ENCODE results near the gene EEIG2. TPM values are rescaled to one million over a fixed set of nuclear protein-coding genes. Genes with fewer than 3 reads are reported as not detected.
"Not testable (repeated sequence)": the region's sequence is repeated elsewhere in the genome, so short reads cannot be mapped to it uniquely, and the experiment has no call there.

Gene EEIG2
- total RNA-seq = 4.5 and 5.9 TPM in 2 replicates
- 2.5 TPM for polyA plus RNA-seq (2012)

DNA sequence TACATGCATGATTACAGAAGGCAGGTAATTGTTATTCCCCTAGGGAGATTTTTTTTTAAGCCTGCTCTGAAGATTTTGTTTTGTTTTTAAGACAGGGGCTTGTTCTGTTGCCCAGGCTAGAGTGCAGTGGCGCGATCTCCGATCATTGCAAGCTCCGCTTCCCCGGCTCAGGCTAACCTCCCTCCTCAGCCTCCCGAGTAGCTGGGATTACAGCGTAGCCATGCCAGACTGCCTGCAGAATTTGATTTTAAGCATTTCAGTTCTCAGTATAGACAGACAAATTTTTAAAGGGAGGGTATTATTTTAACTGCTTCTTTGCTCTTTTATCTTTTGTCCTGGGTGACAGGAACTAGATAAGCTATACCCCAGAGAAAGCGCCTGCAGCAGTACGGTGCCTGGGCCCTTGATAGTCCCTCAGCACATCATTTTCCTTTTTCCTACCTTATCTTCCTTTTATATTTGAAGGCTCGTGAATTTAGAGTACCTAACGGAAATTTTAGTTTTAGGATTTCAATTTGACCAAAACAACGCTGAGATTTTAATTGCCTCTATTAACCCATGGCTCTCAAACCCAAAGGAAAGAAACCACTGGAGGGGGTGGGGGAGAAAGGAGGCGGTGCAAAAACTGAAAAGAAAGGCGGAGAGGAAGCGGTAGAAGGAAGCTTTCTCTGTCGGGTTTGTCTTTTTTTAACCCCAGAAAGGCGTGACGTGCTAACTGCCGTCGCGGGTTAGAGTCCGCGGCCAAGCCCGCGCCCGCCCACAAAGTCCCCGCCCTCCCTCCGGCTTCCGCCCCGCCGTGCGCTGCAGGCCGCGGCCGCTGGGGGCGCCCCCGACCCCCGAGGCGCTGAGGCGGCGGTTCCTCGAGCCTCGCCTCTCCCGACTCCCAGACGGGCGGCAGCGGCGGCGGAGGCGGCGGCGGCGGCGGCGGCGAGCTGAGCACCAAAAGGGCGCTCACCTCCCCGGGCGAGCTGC is at the start of gene EEIG2:
Gene EEIG2, plus strand, starts transcription at position 886 of the 972 bp plus-strand sequence. CDS start 329 bp downstream, outside the sequence.
- DNase-seq (ENCODE audit: low read depth) = peak; percentile 84

GRCh38 chr1:108511764-108512163 is 48.1 kb upstream of the EEIG2 start:
- DNase-seq (ENCODE audit: low read depth) = no peak

GRCh38 chr1:108512239-108513043 is 47.5 kb upstream of the EEIG2 start:
- DNase-seq (ENCODE audit: low read depth) = peak; percentile 61

DNA sequence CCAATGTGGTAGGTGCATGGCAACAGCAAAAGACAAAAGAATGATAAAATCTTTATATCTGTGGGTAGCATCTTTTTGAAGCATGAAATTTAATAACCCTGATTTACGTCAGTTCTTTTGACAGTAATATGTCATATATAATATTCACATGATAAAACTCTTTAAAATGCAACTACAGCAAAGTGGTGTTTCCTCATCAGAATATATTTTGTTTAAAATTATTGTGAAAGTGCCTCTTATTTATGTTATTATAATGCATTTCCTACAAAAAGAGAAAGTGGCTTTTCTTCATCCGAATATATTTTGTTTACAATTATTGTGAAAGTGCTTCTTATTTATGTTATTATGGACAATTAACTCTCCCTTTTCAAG is 46.9 kb upstream of the EEIG2 start:
- DNase-seq (ENCODE audit: low read depth) = no peak

DNA sequence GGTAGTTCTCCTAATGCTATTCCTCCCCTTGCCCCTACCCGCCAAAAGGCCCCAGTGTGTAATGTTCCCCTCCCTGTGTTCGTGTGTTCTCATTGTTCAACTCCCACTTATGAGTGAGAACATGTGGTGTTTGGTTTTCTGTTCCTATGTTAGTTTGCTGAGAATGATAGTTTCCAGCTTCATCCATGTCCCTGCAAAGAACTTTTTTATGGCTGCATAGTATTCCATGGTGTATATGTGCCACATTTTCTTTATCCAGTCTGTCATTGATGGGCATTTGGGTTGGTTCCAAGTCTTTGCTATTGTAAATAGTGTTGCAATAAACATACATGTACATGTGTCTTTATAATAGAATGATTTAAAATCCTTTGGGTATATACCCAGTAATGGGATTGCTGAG is 46.0 kb upstream of the EEIG2 start:
- DNase-seq (ENCODE audit: low read depth) = not testable (repeated sequence)

DNA sequence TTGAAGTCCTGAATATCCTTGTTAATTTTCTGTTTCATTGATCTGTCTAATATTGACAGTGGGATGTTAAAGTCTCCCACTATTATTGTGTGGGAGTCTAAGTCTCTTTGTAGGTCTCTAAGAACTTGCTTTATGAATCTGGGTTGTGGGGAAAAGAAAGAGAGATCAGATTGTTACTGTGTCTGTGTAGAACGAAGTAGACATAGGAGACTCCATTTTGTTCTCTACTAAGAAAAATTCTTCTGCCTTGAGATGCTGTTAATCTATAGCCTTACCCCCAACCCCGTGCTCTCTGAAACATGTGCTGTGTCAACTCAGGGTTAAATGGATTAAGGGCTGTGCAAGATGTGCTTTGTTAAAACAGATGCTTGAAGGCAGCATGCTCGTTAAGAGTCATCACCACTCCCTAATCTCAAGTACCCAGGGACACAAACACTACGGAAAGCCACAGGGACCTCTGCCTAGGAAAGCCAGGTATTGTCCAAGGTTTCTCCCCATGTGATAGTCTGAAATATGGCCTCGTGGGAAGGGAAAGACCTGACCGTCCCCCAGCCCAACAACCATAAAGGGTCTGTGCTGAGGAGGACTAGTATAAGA is 42.5 kb upstream of the EEIG2 start:
- not testable (repeated sequence) for DNase-seq (ENCODE audit: low read depth)

DNA sequence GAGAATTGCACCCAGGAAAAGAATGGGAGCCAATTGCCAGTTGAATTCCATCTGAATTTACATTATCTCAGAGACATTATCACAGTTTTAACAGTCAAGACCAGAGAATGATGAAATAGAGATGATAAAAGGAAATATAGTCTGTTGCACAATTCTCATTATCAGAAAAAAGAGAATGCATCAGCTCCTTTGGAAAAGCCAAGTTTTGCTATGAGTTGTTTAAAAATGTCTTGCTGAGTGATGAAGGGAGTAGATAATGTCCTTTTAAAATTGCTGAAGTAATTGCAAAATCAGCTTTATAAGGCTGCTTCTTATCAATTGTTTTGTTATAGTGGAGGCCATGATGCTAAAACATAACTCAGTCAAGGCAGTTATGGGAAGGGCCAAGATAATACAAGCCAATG is 37.9 kb upstream of the EEIG2 start:
- no peak for DNase-seq (ENCODE audit: low read depth)

DNA sequence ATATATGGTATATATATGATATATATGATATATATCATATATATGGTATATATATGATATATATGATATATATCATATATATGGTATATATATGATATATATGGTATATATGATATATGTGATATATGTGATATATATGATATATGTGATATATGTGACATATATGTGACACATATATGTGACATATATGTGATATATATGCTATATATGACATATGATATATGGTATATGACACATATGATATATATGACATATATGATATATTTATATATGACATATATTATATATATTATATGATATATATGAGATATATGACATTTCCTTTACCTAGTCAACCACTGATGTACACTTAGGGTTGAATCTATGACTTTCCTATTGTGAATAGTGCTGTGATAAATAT is 36.1 kb upstream of the EEIG2 start:
- DNase-seq (ENCODE audit: low read depth) = no peak

- no peak for DNase-seq (ENCODE audit: low read depth)
Measured at GRCh38 chr1:108524676-108525075, 35.2 kb upstream of the EEIG2 start.

GRCh38 chr1:108527135-108527534 is 32.8 kb upstream of the EEIG2 start:
- no peak for DNase-seq (ENCODE audit: low read depth)

DNA sequence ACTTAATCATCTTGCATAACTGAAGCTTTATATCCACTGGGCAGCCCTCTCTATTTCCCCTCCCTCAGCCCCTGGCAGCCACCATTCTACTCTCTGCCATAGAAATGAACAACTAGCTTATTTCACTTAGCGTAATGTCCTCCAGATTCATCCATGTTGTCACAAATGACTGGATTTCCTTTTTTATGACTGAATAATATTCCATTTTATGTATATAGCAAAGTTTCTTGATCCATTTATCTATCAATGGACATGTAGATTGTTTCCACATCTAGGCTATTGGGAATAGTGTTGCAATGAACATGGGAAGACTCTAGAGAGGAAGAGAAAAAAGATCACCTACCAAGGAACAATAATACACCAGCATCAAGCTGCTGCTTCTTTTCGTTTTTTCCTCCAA is 32.1 kb upstream of the EEIG2 start:
- no peak for DNase-seq (ENCODE audit: low read depth)

DNA sequence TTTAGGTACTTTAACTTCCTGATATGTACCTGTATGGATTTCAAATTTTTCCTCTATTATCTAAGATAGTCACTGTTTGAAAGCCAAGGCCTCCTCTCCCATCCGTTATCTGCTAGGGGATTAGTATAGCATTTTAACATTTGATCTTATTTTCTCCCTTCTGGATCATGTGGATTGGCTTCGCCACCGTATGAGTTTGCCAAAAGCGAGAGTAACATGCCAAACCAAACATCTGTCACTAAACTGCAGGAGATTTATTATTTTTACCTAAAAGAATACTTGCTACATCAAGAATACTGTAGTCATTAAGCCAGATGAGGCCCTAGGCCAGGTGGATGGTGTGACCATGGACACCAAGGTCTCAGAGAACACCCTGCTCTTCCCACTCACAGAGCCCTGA is 28.5 kb upstream of the EEIG2 start:
- DNase-seq (ENCODE audit: low read depth) = no peak

- no peak for DNase-seq (ENCODE audit: low read depth)
Measured at GRCh38 chr1:108532730-108533129, 27.2 kb upstream of the EEIG2 start.

DNA sequence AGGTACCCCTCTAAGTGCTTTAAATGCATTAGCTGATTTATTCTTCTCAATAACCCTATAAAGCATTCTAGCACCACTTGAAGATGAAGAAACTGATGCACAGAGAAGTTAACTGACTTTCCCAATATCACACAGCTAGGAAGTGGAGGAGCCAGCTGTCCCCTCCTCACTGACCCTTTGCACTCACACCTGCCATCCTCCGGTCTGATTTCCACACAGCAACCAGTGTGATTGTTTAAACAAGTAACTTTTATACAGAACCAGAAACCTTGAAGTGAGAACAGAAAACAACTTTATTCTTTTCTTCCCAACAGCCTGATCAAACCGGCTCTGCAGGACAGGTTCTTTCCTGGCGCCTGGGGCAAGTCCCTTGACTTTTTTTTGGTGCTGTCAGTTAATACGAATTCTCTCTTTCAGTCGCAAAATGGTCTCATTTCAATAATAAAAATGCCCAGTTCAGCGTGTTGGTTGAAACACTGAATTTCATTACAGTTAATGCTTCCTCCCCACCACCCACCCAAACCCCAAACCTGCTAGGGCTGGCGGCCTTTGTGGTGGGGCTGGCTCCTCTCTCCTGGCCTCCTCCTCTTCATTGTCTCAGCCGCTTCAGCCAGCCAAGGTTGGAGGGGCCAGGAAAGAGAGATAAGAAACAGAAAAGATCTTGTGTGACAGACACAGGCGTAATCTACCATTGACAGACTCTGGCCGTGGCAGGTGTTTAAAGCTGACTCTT is 26.4 kb upstream of the EEIG2 start:
- no peak for DNase-seq (ENCODE audit: low read depth)

- DNase-seq (ENCODE audit: low read depth) = no peak
Measured at GRCh38 chr1:108534759-108535158, 25.1 kb upstream of the EEIG2 start.

GRCh38 chr1:108535315-108535897 is 24.5 kb upstream of the EEIG2 start:
- not testable (repeated sequence) for DNase-seq (ENCODE audit: low read depth)

GRCh38 chr1:108536021-108536420 is 23.9 kb upstream of the EEIG2 start:
- not testable (repeated sequence) for DNase-seq (ENCODE audit: low read depth)

DNA sequence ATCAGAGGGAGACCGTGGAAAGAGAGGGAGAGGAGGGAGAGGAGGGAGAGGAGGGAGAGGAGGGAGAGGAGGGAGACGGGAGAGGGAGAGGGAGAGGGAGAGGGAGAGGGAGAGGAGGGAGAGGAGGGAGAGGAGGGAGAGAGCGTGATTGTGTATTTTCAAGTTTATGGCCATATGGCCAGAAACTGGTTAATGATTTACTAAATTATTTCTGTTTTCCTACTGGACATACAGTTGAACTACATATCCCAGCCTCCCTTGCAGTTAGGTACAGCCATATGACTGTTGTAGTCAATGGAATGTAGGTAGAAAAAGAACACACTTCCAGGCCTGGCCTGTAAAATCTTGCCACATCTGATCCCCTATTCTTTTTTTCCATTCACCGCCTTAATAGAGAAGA is 23.1 kb upstream of the EEIG2 start:
- not testable (repeated sequence) for DNase-seq (ENCODE audit: low read depth)

DNA sequence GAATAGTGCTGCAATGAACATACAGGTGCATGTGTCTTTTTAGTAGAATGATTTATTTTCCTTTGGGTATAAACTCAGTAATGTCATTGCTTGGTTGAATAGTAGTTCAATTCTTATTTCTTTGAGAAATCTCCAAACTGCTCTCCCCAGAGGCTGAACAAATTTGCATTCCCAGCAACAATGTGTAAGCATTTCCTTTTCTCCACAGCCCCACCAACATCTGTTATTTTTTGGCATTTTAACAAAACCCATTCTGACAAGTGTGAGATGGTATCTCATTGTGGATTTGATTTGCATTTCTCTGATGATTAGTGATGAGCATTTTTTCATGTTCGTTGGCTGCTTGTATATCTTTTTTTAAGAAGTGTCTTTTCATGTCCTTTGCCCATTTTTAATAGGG is 21.9 kb upstream of the EEIG2 start:
- peak; percentile 10 for DNase-seq (ENCODE audit: low read depth)

GRCh38 chr1:108540977-108541376 is 18.9 kb upstream of the EEIG2 start:
- no peak for DNase-seq (ENCODE audit: low read depth)

DNA sequence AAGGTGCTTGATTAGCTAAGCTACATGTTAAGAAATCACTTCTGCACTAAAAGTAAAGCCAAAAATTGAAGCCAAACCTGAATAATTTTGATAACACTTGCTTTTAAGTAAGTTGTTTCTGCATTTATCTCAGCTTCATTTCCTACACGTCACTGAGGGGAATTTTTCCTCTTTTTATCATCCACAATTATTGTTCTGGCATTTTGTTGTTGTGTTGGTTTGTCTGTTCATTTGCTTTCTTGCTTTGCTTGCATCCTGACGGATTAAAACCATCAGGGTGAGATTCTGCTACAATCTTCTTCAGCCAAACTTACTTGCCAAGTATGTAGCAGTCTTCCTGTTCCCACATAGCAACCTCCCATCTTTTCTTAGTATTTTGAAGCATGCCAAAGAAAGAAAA is 18.0 kb upstream of the EEIG2 start:
- no peak for DNase-seq (ENCODE audit: low read depth)

Data from myocyte (in vitro differentiated cells).